GM19328 (cell line): ENCODE results near the gene ARHGAP23.

Source experiments
- ATAC-seq: cut with Tn5 transposase; IDR thresholded peaks from one replicate; pipeline ENCODE4 v1.9.1; 2021; ENCODE audit warnings: mild to moderate bottlenecking, moderate library complexity; ENCODE audit not compliant: unreplicated experiment

ARHGAP23 gene

DNA sequence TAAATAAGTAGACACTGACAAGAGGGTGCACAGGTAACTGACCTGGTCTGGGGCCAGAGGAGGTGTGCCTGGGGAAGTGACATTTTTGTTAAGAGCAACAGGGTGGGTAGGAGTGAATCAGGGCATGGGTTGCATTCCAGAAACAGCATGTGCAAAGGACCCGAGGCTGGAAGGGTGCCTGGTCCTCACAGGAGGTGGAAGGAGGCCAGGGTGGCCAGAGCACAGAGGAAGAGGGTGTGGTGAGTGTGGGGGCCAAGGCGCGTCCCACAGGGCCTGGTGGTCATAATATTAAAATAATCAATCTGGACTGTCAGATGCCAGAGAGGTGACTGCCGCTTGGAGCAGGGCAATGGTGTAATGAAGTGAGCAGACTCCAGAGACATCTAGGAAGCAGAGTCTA is 14.3 kb downstream of the ARHGAP23 start:
- no peak for ATAC-seq

- no peak for ATAC-seq
Observed at GRCh38 chr17:38443356-38444031, 15.2 kb downstream of the ARHGAP23 start.

GRCh38 chr17:38444151-38444550 is 15.9 kb downstream of the ARHGAP23 start:
- no peak for ATAC-seq

DNA sequence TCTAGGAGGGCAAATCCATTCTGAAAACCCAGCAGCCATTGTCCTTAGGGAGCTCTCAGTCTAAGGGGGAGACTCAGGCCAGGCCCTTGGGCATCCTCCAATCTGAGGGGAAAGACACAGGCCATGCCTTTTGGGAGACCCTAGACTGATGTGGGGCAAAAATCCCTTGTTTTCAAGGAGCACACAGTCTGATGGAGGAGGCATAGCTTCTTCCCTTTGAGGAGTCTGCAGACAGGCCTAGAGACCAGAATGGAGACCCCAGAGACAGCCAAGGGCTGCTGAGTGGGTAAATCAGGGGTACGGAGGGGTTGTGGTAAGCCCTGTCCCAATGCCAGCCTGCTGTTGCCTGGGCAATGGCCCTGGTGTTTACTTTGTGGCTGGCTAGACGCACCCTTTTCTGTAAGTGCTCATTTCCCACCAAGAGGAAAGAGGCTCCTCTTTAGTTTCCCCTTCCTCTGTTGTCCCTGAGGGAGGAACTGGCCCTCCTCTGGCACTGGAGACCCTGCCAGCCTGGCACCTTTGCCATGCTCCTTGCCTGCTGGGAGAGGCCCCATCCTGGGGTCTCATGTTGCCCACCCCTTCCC is 19.3 kb downstream of the ARHGAP23 start:
- ATAC-seq, result no peak

DNA sequence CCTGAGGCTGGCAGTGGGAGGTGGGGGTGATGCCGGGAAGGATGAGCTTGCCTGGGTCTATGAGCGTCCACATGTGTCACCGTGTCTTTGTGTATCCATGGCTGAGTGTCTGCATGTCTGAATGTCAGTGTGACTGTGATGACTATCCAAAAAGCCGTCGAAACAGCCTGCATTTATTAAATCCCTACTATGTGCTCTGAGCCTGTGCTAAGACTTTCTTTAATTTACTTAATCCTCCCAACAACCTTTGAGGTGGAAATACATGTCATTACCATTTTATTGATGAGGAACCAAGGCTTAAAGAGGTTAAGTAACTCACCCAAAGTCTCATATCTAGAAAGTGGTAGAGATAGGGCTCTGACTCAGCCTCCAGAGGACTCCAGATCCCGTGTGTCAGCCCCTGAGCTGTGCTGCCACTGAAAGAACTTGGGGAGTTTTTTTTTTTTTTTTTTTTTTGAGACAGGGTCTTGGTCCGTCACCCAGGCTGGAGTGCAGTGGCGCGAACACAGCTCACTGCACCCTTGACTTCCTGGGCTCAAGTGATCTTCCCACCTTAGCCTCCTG is 20.0 kb downstream of the ARHGAP23 start:
- ATAC-seq, result no peak

DNA sequence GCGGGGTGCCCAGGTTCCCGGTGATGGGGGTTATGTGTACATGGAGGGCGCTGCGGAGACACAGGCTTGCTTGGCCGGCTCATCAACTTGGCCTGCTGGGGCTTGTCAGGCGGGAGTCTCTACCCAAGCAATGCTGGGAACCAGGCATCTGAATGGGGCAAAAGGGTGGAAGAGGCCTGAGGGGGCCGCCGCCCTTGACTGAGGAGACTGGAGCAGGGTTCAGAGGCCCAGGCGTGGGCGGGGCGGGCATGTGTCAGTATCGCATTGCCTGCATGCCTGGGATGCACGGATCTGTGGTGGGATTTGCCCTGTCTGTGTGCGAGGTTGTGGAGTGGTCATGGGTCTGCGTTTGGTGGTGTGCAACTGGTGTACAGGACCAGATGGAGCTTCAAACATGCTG is 21.1 kb downstream of the ARHGAP23 start:
- ATAC-seq, result no peak

DNA sequence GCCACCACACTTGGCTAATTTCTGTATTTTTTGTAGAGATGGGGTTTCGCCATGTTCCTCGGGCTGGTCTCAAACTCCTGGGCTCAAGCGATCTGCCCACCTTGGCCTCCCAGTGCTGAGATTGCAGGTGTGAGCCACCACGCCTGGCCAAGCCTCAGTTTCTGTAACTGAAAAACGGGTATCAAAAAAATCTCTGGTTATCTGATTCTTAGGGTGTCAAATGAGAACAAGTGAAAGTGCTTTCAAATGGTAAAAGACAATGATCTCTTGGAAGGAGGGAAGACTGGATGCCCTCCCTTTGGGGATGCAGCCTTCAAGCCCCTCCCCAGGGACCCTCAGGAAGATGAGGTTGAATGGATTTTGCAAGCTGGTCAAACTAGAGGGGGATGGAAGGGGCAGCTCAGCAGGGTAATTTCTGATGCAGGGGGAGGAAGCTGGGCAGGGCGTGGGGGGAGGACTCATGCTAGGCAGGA is 22.3 kb downstream of the ARHGAP23 start:
- no peak for ATAC-seq

DNA sequence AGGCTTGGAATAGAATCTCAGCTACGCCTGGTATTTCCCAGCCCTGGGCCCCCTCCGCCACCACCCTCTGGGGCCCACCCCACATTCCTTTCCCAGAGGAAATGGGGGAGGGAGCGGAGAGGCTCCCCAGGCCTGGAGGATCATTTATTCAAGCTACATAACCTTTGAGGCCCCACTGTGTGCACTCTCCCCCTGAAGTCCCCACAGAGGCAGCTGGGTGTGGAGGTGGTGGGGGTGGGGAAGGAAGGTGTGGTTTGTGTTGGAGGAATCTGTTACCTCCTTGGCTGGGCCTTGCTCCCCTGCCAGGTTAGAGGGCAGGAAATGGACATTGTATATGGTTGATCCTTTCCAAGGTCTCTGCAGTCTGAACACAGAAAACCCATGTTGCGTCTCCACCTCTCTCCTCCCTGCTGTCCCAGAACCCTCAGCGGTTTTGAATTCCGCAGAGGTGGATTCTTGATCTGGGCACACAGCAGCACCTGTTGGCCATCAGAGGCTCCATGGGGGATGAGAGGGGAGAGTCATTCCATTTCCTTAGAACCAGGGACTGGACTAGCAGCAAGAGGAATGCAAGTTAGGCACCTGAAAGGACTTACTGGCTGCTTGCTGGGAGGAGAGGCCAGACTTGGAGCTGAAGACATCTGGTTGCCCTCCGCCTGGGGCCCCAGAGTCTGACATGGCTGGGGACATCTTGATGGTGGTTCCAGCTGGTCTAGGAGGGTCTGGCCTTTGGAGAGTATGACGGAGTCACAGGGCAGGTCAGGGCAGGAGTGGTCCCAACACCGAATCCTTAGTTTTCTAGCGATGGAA is 23.0 kb downstream of the ARHGAP23 start:
- ATAC-seq, result no peak

DNA sequence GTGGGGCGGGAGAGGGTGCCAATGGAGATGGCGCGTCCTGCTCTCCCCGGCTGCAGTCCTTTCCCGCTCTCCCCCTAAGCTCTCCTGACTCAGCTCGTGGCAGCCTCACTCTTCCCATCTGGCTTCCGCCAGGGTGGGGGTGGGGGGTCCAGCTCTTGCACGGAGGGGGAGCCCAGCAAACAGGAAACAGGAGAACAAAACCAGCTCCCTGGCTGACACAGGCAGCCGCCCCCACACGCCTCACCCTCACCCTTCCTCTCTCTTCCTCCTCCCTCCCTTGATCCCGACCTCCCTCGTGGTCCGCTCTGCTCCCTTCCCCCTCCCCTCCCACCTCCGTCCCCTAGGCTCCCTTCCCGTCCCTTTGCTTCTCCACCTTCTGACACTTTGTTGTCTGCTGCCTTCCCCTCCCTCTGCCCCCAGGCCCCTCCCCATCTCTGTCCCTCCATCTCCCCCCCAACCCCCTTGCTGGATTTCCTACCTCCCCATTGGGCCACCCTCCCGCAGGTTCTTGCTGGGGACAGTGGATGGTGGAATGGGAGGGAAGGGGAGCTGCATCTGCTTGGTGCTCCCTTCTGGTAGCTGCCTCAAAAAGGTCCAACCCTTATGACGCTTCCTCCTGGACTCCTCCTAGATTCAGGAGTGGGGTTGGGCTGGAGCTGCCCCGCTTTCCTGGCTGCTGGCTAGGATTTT is 23.7 kb downstream of the ARHGAP23 start:
- ATAC-seq, result no peak

DNA sequence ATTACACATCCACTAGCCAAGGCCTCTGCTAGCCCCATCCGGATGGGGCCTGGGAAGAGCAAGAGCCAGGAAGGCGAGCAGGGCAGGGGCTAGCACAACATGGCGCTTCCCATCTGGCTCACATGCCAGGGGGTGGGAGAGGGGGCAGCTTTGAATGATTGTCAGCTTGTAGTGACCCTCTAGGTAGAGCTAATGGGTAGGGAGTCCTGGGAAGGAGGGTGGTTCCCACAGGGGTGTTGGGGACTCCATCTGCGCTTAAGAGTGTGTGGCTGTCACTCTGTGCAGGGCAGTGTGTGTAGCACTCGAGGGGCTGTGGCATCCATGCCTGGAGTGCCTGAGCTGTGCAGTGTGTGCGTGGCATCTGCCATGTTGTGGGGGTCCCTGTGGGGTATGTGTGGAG is 24.5 kb downstream of the ARHGAP23 start:
- no peak for ATAC-seq

GRCh38 chr17:38453951-38454421 is 25.7 kb downstream of the ARHGAP23 start:
- no peak for ATAC-seq

GRCh38 chr17:38454532-38454931 is 26.3 kb downstream of the ARHGAP23 start:
- ATAC-seq, result no peak

DNA sequence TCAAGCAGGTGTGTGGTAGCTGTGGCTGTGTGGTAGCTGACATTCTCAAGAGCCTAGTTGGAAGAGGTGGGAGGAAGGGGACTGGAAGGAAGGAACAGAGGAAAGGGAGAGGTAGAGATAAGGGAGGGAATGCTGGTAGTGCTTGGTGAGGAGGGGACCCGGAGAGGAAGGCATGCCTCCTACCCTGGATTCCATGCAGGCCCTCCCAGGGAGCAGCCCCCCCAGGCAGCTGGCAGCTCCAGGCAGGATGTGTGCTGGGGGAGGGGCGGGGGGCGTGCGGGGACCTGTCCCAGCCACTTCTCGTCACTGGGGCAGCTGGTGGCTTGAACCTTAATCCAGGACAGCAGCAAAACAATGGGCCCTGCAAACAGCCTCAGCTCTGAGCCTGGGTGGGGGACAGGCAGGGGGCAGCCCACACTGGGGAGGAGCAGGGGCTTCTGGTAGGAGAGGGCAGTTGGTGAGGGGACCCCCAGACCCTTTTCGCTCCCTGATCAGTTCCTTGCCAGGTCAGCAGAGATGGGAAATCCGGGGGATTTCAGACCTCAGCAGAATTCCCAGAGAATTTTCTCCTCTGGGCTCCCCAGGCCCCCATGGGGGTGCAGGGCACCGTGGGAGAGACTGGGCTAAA is 27.1 kb downstream of the ARHGAP23 start:
- ATAC-seq, result no peak

DNA sequence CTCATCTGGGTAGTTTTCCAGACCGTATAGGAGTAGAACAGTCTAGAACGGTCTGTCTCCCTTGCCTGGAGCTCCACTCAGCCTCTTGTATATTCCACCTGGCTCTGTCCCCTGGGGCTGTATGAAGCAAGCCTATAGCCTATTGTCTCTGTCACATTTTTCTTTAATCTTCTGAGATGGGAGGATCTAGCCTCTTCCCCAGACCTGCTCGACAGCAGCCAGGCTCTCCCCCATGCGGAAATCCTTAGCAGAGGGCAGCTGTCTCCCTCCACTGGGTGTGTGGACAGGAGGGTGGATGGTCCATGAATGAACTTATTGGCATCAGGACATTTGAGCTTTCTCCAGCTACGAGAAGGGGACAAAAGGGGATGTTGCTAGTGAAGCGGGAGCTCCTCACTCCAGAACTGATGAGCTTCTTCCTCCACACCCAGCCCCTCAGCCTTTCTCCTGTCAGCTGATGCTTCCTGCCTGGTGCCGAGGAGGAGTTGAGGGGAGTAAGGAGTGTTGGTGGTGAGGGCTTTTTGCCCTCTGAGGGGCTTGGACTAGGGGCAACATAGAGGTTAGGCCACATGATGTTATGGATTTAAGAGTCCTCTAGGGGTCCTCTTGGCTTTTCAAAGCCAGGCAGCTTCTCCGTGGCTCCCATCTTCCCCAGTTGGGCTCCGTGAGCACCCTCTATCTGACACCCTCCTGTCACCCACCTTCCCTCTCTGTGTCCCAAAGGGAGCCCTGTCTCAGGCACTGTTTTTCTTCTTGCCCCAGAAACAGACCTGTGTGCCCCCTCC is 28.0 kb downstream of the ARHGAP23 start:
- no peak for ATAC-seq

DNA sequence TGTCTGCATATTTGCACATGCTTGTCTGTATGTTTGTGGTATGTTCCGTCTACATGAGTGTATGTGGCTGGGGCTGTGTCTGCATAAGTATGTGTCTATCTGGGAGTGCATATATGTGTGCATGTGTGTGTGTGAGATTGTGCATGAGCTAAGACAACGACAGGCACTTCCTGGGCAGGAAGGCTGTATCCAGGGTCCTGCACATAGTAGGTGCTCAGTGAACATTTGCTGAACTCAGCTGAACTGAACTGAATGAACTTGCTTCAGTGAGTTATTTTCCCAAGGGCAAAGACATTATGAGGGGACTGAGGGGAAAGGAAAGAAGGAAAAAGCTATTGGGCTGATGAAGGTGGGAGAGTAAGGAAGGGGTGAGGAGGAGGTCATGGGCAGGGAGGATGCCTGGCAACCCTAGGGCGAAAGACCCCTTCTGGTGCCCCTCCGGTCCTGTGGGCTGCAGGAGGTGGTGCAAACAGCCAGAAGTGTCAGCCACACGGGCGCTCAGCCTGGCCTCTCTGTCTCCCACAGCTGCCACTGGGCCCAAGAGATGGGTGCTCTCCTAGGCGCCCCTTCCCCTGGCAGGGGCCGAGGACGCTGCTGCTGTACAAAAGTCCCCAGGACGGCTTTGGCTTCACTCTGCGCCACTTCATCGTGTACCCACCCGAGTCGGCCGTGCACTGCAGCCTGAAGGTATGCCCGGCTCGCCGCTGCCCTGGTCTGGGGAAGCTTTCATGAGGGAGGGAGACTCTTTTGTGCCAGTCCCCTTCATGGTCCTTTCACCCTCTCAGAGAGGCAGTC is 29.5 kb downstream of the ARHGAP23 start:
- ATAC-seq, result no peak

DNA sequence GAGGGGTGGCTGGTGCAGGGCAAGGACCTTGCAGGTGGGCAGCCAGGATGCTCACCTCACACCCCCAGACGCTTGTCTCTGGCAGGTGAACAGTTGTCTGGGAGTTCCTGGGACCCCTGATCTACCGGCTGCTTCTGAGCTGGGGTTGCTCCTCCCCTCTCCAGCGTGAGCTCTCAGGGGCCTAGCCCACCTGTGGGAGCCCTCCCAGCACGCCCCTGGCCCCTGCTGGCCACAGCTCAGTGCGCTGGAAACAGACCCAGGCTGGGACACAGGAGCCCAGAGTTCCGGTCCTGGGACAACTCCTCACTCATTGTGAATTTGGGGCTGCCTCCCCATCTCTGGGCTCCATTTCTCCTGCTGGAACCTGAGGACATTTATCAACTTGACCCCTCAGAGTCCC is 30.3 kb downstream of the ARHGAP23 start:
- ATAC-seq, result no peak

- no peak for ATAC-seq
Observed at GRCh38 chr17:38459567-38459966, 31.3 kb downstream of the ARHGAP23 start.

DNA sequence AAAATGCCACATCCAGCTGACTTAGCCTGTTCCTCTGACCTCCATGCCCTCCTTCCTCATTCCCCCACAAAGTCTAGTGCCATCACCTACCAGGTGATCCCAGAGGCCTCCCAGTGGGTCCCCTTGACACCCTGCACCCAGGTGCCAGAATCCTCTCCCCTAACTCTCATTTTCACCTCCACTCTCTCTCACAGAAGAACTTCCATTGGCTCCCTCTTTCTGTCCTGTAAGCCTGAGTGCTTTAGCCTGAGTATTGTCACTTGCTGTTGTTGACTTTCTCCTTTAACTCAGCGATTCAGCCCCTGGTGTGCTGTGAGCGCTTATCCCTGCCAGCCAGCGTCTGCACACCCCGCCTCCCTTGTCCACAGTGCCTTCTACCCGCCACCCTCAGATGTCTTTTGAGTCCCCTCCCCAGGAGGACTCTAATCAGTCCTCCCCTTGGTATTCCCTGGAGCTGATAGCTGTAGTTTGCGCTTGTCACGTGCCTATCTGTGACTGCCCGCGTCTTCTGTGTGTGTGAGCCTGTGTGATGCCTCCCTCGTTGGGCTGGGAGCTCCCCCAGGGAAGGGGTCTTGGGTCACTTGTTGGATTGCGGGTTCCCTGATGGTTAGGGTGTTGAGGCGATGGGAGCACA is 31.9 kb downstream of the ARHGAP23 start:
- no peak for ATAC-seq
